CD4-positive, alpha-beta memory T cell (primary cell): ENCODE measurements around the gene GAB2. TPM values are rescaled to one million over a fixed set of nuclear protein-coding genes. Genes with fewer than 3 reads are reported as not detected.

Experiments used
- CTCF ChIA-PET: fragments of 350-600 bp; sonication (Branson Sonifier 250); formaldehyde crosslinking; loops from one replicate; lab custom pipeline; 2021; ENCODE audit warnings: inconsistent platforms; ENCODE audit not compliant: partially characterized antibody; lab: Charles Lee
- POLR2A ChIA-PET: fragments of 350-600 bp; sonication (Branson Sonifier 250); formaldehyde crosslinking; loops from one replicate; lab custom pipeline; 2021; ENCODE audit not compliant: partially characterized antibody; lab: Charles Lee
- DNase-seq, 5 donors: peaks; one replicate each; pipeline versions ENCODE4 v3.0.0 to v3.0.0-alpha.2; 2020 to 2022; ENCODE audit warnings: mixed read lengths in 1 of 5
- H3K27ac ChIP-seq: one replicate; pipeline ENCODE4 v1.7.0; 2013; ENCODE audit warnings: low read depth, low read length
- H3K27me3 ChIP-seq: 2 replicates; pipeline ENCODE4 v1.7.0; 2013; ENCODE audit warnings: mild to moderate bottlenecking, low read length, moderate library complexity; ENCODE audit not compliant: insufficient read depth
- H3K36me3 ChIP-seq: 2 replicates; pipeline ENCODE4 v1.7.0; 2013; ENCODE audit warnings: mild to moderate bottlenecking, low read length, moderate library complexity; ENCODE audit not compliant: insufficient read depth
- H3K4me1 ChIP-seq: 2 replicates; pipeline ENCODE4 v1.7.0; 2013; ENCODE audit warnings: mild to moderate bottlenecking, low read length, moderate library complexity; ENCODE audit not compliant: insufficient read depth
- H3K4me3 ChIP-seq, 2 donors: one replicate each; pipeline ENCODE4 v1.7.0; 2013; ENCODE audit warnings: low read length in 2 of 2, mild to moderate bottlenecking in 1 of 2
- H3K9me3 ChIP-seq, 2 donors: one replicate each; pipeline ENCODE4 v1.7.0; 2013; ENCODE audit warnings: low read length in 2 of 2, control low read depth in 1 of 2; ENCODE audit not compliant: control insufficient read depth in 1 of 2
- H3K27ac Mint-ChIP-seq, 7 donors: one replicate each; pipeline ENCODE4 v1.8.0; 2020 to 2021; ENCODE audit warnings: mixed read lengths in 7 of 7, mild to moderate bottlenecking in 6 of 7, inconsistent platforms in 3 of 7, moderate library complexity in 3 of 7
- H3K27me3 Mint-ChIP-seq, 2 donors: one replicate each; pipeline ENCODE4 v1.8.0; 2020 to 2021; ENCODE audit warnings: mixed read lengths in 2 of 2
- H3K36me3 Mint-ChIP-seq, 2 donors: one replicate each; pipeline ENCODE4 v1.8.0; 2020 to 2021; ENCODE audit warnings: mixed read lengths in 2 of 2, inconsistent platforms in 1 of 2, mild to moderate bottlenecking in 1 of 2
- H3K4me1 Mint-ChIP-seq, 4 donors: one replicate each; pipeline ENCODE4 v1.8.0; 2020 to 2021; ENCODE audit warnings: mixed read lengths in 4 of 4, mild to moderate bottlenecking in 1 of 4
- H3K4me3 Mint-ChIP-seq, 8 donors: one replicate each; pipeline ENCODE4 v1.8.0; 2020 to 2021; ENCODE audit warnings: mixed read lengths in 8 of 8, mild to moderate bottlenecking in 7 of 8, moderate library complexity in 6 of 8, inconsistent platforms in 3 of 8
- H3K9me3 Mint-ChIP-seq, 8 donors: one replicate each; pipeline ENCODE4 v1.8.0; 2020 to 2021; ENCODE audit warnings: mixed read lengths in 8 of 8, mild to moderate bottlenecking in 5 of 8, inconsistent platforms in 3 of 8, moderate library complexity in 1 of 8
- intact Hi-C: fragments of 100-400 bp; cut with micrococcal nuclease; formaldehyde crosslinking; loops from one replicate; pipeline ENCODE4 v1.15.1; 2023
- polyA plus RNA-seq, 2 donors: library from polyadenylated mRNA; unstranded; fragments of 300-500 nt; fragmentation: Illumina TruSeq; gene quantifications; one replicate each; pipeline ENCODE4 v1.2.3, GENCODE V29; 2021
- total RNA-seq, 2 experiments: library from RNA; stranded (reverse); gene quantifications; one replicate each; pipeline ENCODE4 v1.2.3, GENCODE V29; 2021

The GAB2 gene
- total and polyA plus RNA-seq, 4 experiments from 2014 or later = 0.05 to 6.7 (median 3.1) TPM

DNA sequence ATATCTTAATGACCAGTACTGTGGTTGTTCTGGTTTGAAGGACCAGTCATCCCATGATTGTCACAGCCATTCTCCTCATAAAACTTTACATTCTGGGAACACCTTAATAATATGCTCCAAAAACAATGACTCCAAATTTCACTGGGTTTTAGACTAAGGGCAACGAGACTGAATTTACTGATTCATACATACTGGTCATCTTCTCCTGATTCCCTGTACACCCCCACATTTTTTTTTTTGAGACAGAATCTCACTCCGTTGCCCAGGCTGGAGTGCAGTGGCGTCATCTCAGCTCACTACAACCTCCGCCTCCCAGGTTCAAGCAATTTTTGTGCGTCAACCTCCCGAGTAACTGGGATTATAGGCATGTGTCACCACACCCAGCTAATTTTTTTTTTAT lies 78.9 kb downstream of the GAB2 start:
- Mint-ChIP-seq H3K4me3 (no peak overlapping the region), H3K27ac (no peak overlapping the region), H3K4me1 (peaks cover 2 to 23% (median 10%) of the 10 kb centered on the region in 4 donors), H3K27me3 (no peaks in the 10 kb centered on the region), H3K36me3 (no peaks in the 10 kb centered on the region), H3K9me3 (peaks cover 0 to 5% (median 0%) of the 10 kb centered on the region in 8 donors)
- no peak for DNase-seq
- POLR2A ChIA-PET = no interaction called here
- Histone ChIP-seq H3K36me3 (no peaks in the 10 kb centered on the region), H3K27ac (no peak overlapping the region), H3K27me3 (no peaks in the 10 kb centered on the region), H3K4me3 (no peak overlapping the region), H3K9me3 (no peaks in the 10 kb centered on the region), H3K4me1 (peaks cover 4% of the 10 kb centered on the region)
- CTCF ChIA-PET = no interaction called here
- intact Hi-C loops = no loop called here

- Histone ChIP-seq H3K4me1 (peaks cover 4% of the 10 kb centered on the region), H3K27me3 (no peaks in the 10 kb centered on the region), H3K4me3 (no peak overlapping the region), H3K36me3 (no peaks in the 10 kb centered on the region), H3K27ac (no peak overlapping the region), H3K9me3 (no peaks in the 10 kb centered on the region)
- intact Hi-C loops = no loop called here
- Mint-ChIP-seq H3K9me3 (peaks cover 0 to 5% (median 0%) of the 10 kb centered on the region in 8 donors), H3K27ac (no peak overlapping the region), H3K36me3 (no peaks in the 10 kb centered on the region), H3K4me3 (no peak overlapping the region), H3K27me3 (no peaks in the 10 kb centered on the region), H3K4me1 (peaks cover 2 to 23% (median 10%) of the 10 kb centered on the region in 4 donors)
- ChIA-PET POLR2A (no interaction called here), CTCF (no interaction called here)
- no peak for DNase-seq
Measured at GRCh38 chr11:78338138-78338537, 79.5 kb downstream of the GAB2 start.

DNA sequence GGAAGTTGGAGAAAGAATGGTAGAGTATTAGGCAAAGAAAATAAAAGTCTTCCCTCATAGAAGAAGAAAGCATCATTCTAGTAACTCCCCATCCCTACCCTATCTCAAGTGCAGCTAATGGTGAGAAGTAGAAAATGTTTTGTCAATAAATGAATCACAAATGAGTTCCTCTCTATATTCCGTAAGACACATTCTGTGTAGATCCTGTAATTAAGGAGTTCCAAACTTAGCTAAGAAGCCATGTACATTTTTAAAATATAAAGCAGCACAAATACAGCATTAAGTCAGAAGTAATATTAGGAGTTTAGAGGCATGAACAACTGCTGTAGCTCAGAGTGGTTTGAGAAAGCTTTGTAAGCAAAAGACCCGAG lies 80.1 kb downstream of the GAB2 start:
- H3K4me1 Mint-ChIP-seq = peaks cover 2 to 26% (median 11%) of the 10 kb centered on the region in 4 donors
- H3K27me3 Mint-ChIP-seq = no peaks in the 10 kb centered on the region
- H3K4me1 ChIP-seq = peaks cover 4% of the 10 kb centered on the region
- ChIA-PET CTCF (no interaction called here), POLR2A (no interaction called here)
- no peak overlapping the region for H3K27ac ChIP-seq
- H3K36me3 ChIP-seq = no peaks in the 10 kb centered on the region
- DNase-seq = no peak
- no peaks in the 10 kb centered on the region for H3K27me3 ChIP-seq
- no peak overlapping the region for H3K27ac Mint-ChIP-seq
- H3K36me3 Mint-ChIP-seq = no peaks in the 10 kb centered on the region
- H3K9me3 ChIP-seq = no peaks in the 10 kb centered on the region
- peaks cover 0 to 5% (median 0%) of the 10 kb centered on the region in 8 donors for H3K9me3 Mint-ChIP-seq
- no peak overlapping the region for H3K4me3 ChIP-seq
- intact Hi-C loops = no loop called here
- no peak overlapping the region for H3K4me3 Mint-ChIP-seq

GRCh38 chr11:78336877-78337553 lies 80.6 kb downstream of the GAB2 start:
- intact Hi-C loops = no loop called here
- Histone ChIP-seq H3K36me3 (no peaks in the 10 kb centered on the region), H3K27me3 (no peaks in the 10 kb centered on the region), H3K27ac (no peak overlapping the region), H3K4me1 (peaks cover 4% of the 10 kb centered on the region), H3K9me3 (no peaks in the 10 kb centered on the region), H3K4me3 (no peak overlapping the region)
- no peak for DNase-seq
- no peak overlapping the region for H3K27ac Mint-ChIP-seq
- no peak overlapping the region for H3K4me3 Mint-ChIP-seq
- CTCF ChIA-PET = no interaction called here
- H3K4me1 Mint-ChIP-seq = peaks cover 2 to 29% (median 12%) of the 10 kb centered on the region in 4 donors
- H3K36me3 Mint-ChIP-seq = no peaks in the 10 kb centered on the region
- POLR2A ChIA-PET = no interaction called here
- H3K27me3 Mint-ChIP-seq = no peaks in the 10 kb centered on the region
- peaks cover 0 to 5% (median 0%) of the 10 kb centered on the region in 8 donors for H3K9me3 Mint-ChIP-seq

DNA sequence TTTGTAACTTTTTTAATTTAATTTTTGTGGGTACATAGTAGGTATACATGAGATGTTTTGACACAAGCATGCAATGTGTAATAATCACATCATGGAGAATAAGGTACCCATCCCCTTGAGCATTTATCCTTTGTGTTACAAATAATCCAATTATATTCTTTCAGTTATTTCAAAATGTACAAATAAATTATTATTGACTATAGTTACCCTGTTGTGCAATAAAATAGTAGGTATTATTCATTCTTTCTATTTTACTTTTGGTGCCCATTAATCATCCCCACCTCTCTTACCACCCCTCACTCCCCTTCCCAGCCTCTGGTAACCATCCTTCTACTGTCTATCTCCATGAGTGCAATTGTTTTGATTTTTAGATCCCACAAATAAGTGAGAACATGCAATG lies 83.5 kb downstream of the GAB2 start:
- Mint-ChIP-seq H3K4me1 (peaks cover 0 to 7% (median 2%) of the 10 kb centered on the region in 4 donors), H3K4me3 (no peak overlapping the region), H3K27ac (no peak overlapping the region), H3K36me3 (no peaks in the 10 kb centered on the region), H3K9me3 (peaks cover 0 to 5% (median 0%) of the 10 kb centered on the region in 8 donors), H3K27me3 (peaks cover 0 to 2% of the 10 kb centered on the region in 2 donors)
- Histone ChIP-seq H3K4me3 (no peak overlapping the region), H3K9me3 (no peaks in the 10 kb centered on the region), H3K27me3 (no peaks in the 10 kb centered on the region), H3K36me3 (no peaks in the 10 kb centered on the region), H3K27ac (no peak overlapping the region), H3K4me1 (no peaks in the 10 kb centered on the region)
- ChIA-PET CTCF (no interaction called here), POLR2A (no interaction called here)
- no peak for DNase-seq
- intact Hi-C loops = no loop called here

DNA sequence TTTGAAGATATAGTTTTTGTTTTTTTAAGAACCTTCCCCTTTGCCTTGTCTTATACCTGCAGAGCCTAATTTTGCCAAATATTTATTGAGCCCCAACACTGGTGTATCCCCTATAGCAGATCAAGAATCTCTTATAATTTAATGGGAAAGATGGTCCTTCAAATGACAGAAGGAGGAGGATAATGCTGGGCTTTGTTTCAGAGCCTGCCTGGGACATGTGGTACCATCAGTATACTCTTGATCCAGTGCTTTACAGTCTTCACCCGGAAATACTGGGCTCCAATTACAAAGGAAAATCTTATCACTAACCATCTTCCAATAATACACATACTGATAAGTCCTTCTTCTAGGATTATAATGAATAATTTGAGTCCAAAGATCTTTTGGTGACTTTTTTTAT lies 84.7 kb downstream of the GAB2 start:
- no peak overlapping the region for H3K4me3 Mint-ChIP-seq
- intact Hi-C loops = no loop called here

GRCh38 chr11:78332174-78332866 lies 85.3 kb downstream of the GAB2 start:
- H3K4me3 Mint-ChIP-seq = no peak overlapping the region
- ChIA-PET CTCF (no interaction called here), POLR2A (no interaction called here)

More for the DNA sequence above, 84.7 kb downstream of the GAB2 start:
- DNase-seq = no peak
- Histone ChIP-seq H3K27ac (no peak overlapping the region), H3K4me3 (no peak overlapping the region), H3K36me3 (no peaks in the 10 kb centered on the region), H3K4me1 (no peaks in the 10 kb centered on the region), H3K27me3 (no peaks in the 10 kb centered on the region), H3K9me3 (no peaks in the 10 kb centered on the region)
- peaks cover 0 to 5% (median 0%) of the 10 kb centered on the region in 8 donors for H3K9me3 Mint-ChIP-seq
- H3K36me3 Mint-ChIP-seq = no peaks in the 10 kb centered on the region
- peak overlapping the region in 1 of 7 donors; percentile 54 for H3K27ac Mint-ChIP-seq
- peaks cover 0 to 6% (median 2%) of the 10 kb centered on the region in 4 donors for H3K4me1 Mint-ChIP-seq
- ChIA-PET POLR2A (no interaction called here), CTCF (no interaction called here)
- peaks cover 0 to 2% of the 10 kb centered on the region in 2 donors for H3K27me3 Mint-ChIP-seq

More at GRCh38 chr11:78332174-78332866, 85.3 kb downstream of the GAB2 start:
- H3K27me3 ChIP-seq = no peaks in the 10 kb centered on the region
- no peaks in the 10 kb centered on the region for H3K9me3 ChIP-seq
- H3K4me1 ChIP-seq = no peaks in the 10 kb centered on the region
- no peaks in the 10 kb centered on the region for H3K36me3 Mint-ChIP-seq
- peaks cover 0 to 5% (median 0%) of the 10 kb centered on the region in 8 donors for H3K9me3 Mint-ChIP-seq
- H3K4me3 ChIP-seq = no peak overlapping the region
- peaks cover 0 to 2% of the 10 kb centered on the region in 2 donors for H3K27me3 Mint-ChIP-seq
- no peaks in the 10 kb centered on the region for H3K36me3 ChIP-seq
- peaks cover 0 to 6% (median 2%) of the 10 kb centered on the region in 4 donors for H3K4me1 Mint-ChIP-seq
- H3K27ac ChIP-seq = no peak overlapping the region
- peak overlapping the region in 1 of 7 donors; percentile 54 for H3K27ac Mint-ChIP-seq
- intact Hi-C loops = no loop called here
- DNase-seq = no peak
